ENCODE data around the gene TACC2.

DNA sequence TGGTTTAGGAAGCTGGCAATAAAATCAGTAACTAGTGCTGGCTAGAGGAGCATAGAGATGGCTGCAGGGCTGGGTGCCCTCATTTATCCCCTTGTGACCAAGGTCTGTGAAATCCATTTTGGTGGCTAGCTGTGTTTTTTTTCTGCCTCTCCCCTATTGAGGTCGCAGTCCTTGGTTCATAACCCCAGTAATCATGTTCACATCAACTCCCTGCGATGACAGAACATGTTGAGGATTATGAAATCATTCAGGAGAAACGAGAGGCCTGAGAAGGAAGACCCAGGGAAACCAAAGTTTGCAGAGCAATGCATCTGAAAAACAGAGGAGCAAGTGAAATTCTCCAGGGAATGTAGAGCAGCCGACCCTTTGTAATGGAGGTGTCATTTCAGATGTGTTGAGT, 126.9 kb downstream of the TACC2 start:
- TF ChIP-seq, protein P1, sequence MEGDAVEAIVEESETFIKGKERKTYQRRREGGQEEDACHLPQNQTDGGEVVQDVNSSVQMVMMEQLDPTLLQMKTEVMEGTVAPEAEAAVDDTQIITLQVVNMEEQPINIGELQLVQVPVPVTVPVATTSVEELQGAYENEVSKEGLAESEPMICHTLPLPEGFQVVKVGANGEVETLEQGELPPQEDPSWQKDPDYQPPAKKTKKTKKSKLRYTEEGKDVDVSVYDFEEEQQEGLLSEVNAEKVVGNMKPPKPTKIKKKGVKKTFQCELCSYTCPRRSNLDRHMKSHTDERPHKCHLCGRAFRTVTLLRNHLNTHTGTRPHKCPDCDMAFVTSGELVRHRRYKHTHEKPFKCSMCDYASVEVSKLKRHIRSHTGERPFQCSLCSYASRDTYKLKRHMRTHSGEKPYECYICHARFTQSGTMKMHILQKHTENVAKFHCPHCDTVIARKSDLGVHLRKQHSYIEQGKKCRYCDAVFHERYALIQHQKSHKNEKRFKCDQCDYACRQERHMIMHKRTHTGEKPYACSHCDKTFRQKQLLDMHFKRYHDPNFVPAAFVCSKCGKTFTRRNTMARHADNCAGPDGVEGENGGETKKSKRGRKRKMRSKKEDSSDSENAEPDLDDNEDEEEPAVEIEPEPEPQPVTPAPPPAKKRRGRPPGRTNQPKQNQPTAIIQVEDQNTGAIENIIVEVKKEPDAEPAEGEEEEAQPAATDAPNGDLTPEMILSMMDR (IDR thresholded peaks at IDR 0.05), result no peak
- TF ChIP-seq EZH2 (IDR thresholded peaks at IDR 0.05) (no peak), EZH2phosphoT487 (IDR thresholded peaks at IDR 0.05) (no peak)
